NB4 (cell line): Measurements from ENCODE around the gene NRDC.

Experiments used
- DNase-seq: peaks from one replicate; pipeline ENCODE4 v3.0.0; 2010; ENCODE audit warnings: low read depth
- H3K4me3 ChIP-seq: one replicate; pipeline ENCODE4 v1.5.1; 2011; ENCODE audit warnings: mild to moderate bottlenecking, low read depth, low read length, moderate library complexity
- CTCF ChIP-seq: IDR thresholded peaks from one replicate; pipeline ENCODE4 v1.5.1; 2012; ENCODE audit warnings: low read depth, low read length
- MAX ChIP-seq: IDR thresholded peaks from 2 replicates; pipeline ENCODE4 v1.6.1; 2011; ENCODE audit warnings: low read depth, low read length
- MYC ChIP-seq: IDR thresholded peaks from 2 replicates; pipeline ENCODE4 v1.6.1; 2011; ENCODE audit warnings: low read depth, low read length
- POLR2A ChIP-seq: IDR thresholded peaks from 2 replicates; pipeline ENCODE4 v1.6.1; 2011; ENCODE audit warnings: mild to moderate bottlenecking; ENCODE audit not compliant: insufficient read length; ENCODE audit errors: extremely low read depth

NRDC gene

GRCh38 chr1:51920130-51920529 lies 41.6 kb upstream of the NRDC start:
- TF ChIP-seq MYC (no peak), MAX (no peak), CTCF (no peak), POLR2A (no peak)
- no peak for DNase-seq
- no peak overlapping the region for H3K4me3 ChIP-seq

- TF ChIP-seq MYC (no peak), CTCF (no peak), POLR2A (no peak), MAX (no peak)
- no peak overlapping the region for H3K4me3 ChIP-seq
- no peak for DNase-seq
These were observed 41.2 kb upstream of the NRDC start for GRCh38 chr1:51919684-51920083.

- TF ChIP-seq MYC: no peak
- TF ChIP-seq CTCF: no peak
- no peak for TF ChIP-seq MAX
- TF ChIP-seq POLR2A: no peak
- DNase-seq: no peak
- H3K4me3 ChIP-seq: no peak overlapping the region
These were observed 38.3 kb upstream of the NRDC start for GRCh38 chr1:51916587-51917405.

GRCh38 chr1:51915951-51916350 lies 37.4 kb upstream of the NRDC start:
- no peak overlapping the region for H3K4me3 ChIP-seq
- DNase-seq: no peak
- TF ChIP-seq MAX (no peak), MYC (no peak), POLR2A (no peak), CTCF (no peak)

- no peak overlapping the region for H3K4me3 ChIP-seq
- no peak for TF ChIP-seq POLR2A
- TF ChIP-seq CTCF: no peak
- TF ChIP-seq MYC: no peak
- no peak for TF ChIP-seq MAX
- DNase-seq: no peak
These were observed 34.4 kb upstream of the NRDC start for GRCh38 chr1:51912881-51913280.
